H1 (cell line): ENCODE data around the gene RHO. TPM values are rescaled to one million over a fixed set of nuclear protein-coding genes. Genes with fewer than 3 reads are reported as not detected.

Experiments
- CTCF ChIA-PET: fragments of 300-600 bp; sonication (Branson Sonifier 250); formaldehyde crosslinking; loops from one replicate; lab custom pipeline; 2021; ENCODE audit not compliant: partially characterized antibody; lab: Charles Lee
- POLR2A ChIA-PET: fragments of 300-600 bp; sonication (Branson Sonifier 250); formaldehyde crosslinking; loops from one replicate; lab custom pipeline; 2021; ENCODE audit warnings: inconsistent platforms; ENCODE audit not compliant: partially characterized antibody; lab: Charles Lee
- DNase-seq, 2 experiments: peaks; one replicate each; pipeline versions ENCODE4 v3.0.0 to v3.0.0-alpha.2; 2010 to 2022; ENCODE audit warnings: low spot score in 2 of 2, low read depth in 1 of 2, mixed read lengths in 1 of 2
- FAIRE-seq: peaks from 2 replicates; lab custom pipeline; 2011; peaks lifted over from hg19 to GRCh38; lab: Jason Lieb, UNC
- H2AFZ ChIP-seq: 2 replicates; pipeline ENCODE4 v1.8.1; 2012; ENCODE audit warnings: low read length, inconsistent platforms
- H2AK5ac ChIP-seq: 2 replicates; pipeline ENCODE4 v1.6.1; 2013; ENCODE audit warnings: low read depth, low read length
- H2BK120ac ChIP-seq: replicated peaks from 2 replicates; pipeline ENCODE3; 2013; ENCODE audit warnings: low read depth, low read length, inconsistent platforms
- H2BK12ac ChIP-seq: 2 replicates; pipeline ENCODE4 v1.6.1; 2013; ENCODE audit warnings: low read depth, low read length
- H2BK15ac ChIP-seq: 2 replicates; pipeline ENCODE4 v1.6.1; 2013; ENCODE audit warnings: low read length
- H2BK20ac ChIP-seq: 2 replicates; pipeline ENCODE4 v1.6.1; 2013; ENCODE audit warnings: low read length
- H2BK5ac ChIP-seq: 2 replicates; pipeline ENCODE4 v1.6.1; 2013; ENCODE audit warnings: low read depth, low read length
- H3K14ac ChIP-seq: 2 replicates; pipeline ENCODE4 v1.6.1; 2013; ENCODE audit warnings: inconsistent platforms; ENCODE audit not compliant: insufficient read length
- H3K18ac ChIP-seq: 2 replicates; pipeline ENCODE4 v1.6.1; 2013; ENCODE audit warnings: low read length; ENCODE audit errors: extremely low read depth
- H3K23ac ChIP-seq: 2 replicates; pipeline ENCODE4 v1.6.1; 2013; ENCODE audit warnings: inconsistent platforms; ENCODE audit not compliant: insufficient read length
- H3K23me2 ChIP-seq: 2 replicates; pipeline ENCODE4 v1.6.1; 2013; ENCODE audit warnings: low read depth, low read length
- H3K27ac ChIP-seq: 2 replicates; pipeline ENCODE4 v1.6.1; 2011; ENCODE audit warnings: low read depth, low read length, inconsistent platforms
- H3K27me3 ChIP-seq, 4 experiments: replicated peaks in 1 of 4; 1 replicate in 1 of 4; 2 replicates in 3 of 4; pipeline versions ENCODE4 v1.6.1 to v1.8.1; 2011 to 2013; ENCODE audit warnings: low read length in 3 of 4, mild to moderate bottlenecking in 3 of 4, inconsistent platforms in 2 of 4, mixed read lengths in 2 of 4, moderate library complexity in 1 of 4; ENCODE audit not compliant: control insufficient read depth in 3 of 4, insufficient read depth in 3 of 4; ENCODE audit errors: extremely low read depth in 1 of 4
- H3K36me3 ChIP-seq, 4 experiments: 2 replicates each; pipeline versions ENCODE4 v1.6.1 to v1.8.1; 2011 to 2013; ENCODE audit warnings: mild to moderate bottlenecking in 4 of 4, low read length in 3 of 4, moderate library complexity in 2 of 4, control low read depth in 1 of 4, inconsistent platforms in 1 of 4; ENCODE audit not compliant: insufficient read depth in 4 of 4, control insufficient read depth in 2 of 4
- H3K4ac ChIP-seq: replicated peaks from 2 replicates; pipeline ENCODE3; 2013; ENCODE audit warnings: low read length, low read depth, mixed read lengths, inconsistent platforms; ENCODE audit not compliant: insufficient read length
- H3K4me1 ChIP-seq, 4 experiments: replicated peaks in 1 of 4; 1 replicate in 1 of 4; 2 replicates in 3 of 4; pipeline versions ENCODE4 v1.6.1 to v1.8.1; 2011 to 2013; ENCODE audit warnings: low read length in 3 of 4, inconsistent platforms in 2 of 4, mixed read lengths in 1 of 4; ENCODE audit not compliant: insufficient read depth in 4 of 4, control insufficient read depth in 3 of 4
- H3K4me2 ChIP-seq, 2 experiments: 2 replicates each; pipeline versions ENCODE4 v1.6.1 to v1.8.1; 2011 to 2013; ENCODE audit warnings: low read depth in 2 of 2, low read length in 2 of 2, control low read depth in 1 of 2, inconsistent platforms in 1 of 2, mild to moderate bottlenecking in 1 of 2; ENCODE audit not compliant: insufficient read depth in 1 of 2
- H3K4me3 ChIP-seq, 4 experiments: fragments of 200-600, 300-600 bp in 1 of 4; sonication (generic), shearing (Covaris generic), sonication (Bioruptor Twin) in 1 of 4; 2 replicates each; pipeline versions ENCODE4 v1.5.1 to v1.8.1; 2011 to 2016; ENCODE audit warnings: low read length in 4 of 4, low read depth in 3 of 4, control low read depth in 2 of 4, inconsistent platforms in 2 of 4, mild to moderate bottlenecking in 2 of 4, mixed read lengths in 1 of 4, moderate library complexity in 1 of 4; ENCODE audit not compliant: insufficient read depth in 2 of 4; ENCODE audit errors: extremely low read depth in 1 of 4
- H3K56ac ChIP-seq: replicated peaks from 2 replicates; pipeline ENCODE3; 2013; ENCODE audit warnings: low read depth, mild to moderate bottlenecking, mixed read lengths, low read length, inconsistent platforms; ENCODE audit not compliant: insufficient read length
- H3K79me1 ChIP-seq: 2 replicates; pipeline ENCODE4 v1.6.1; 2013; ENCODE audit warnings: low read depth, low read length, control low read depth
- H3K79me2 ChIP-seq, 2 experiments: 2 replicates each; pipeline versions ENCODE4 v1.6.1 to v1.8.1; 2012 to 2013; ENCODE audit warnings: low read length in 2 of 2, mild to moderate bottlenecking in 2 of 2, inconsistent platforms in 1 of 2; ENCODE audit not compliant: insufficient read depth in 2 of 2, control insufficient read depth in 1 of 2
- H3K9ac ChIP-seq, 4 experiments: replicated peaks in 1 of 4; 1 replicate in 1 of 4; 2 replicates in 3 of 4; pipeline versions ENCODE4 v1.6.1 to v1.8.1; 2011 to 2013; ENCODE audit warnings: low read depth in 3 of 4, low read length in 3 of 4, control low read depth in 2 of 4, mild to moderate bottlenecking in 2 of 4, moderate library complexity in 2 of 4, inconsistent platforms in 1 of 4; ENCODE audit errors: extremely low read depth in 1 of 4
- H3K9me3 ChIP-seq, 2 experiments: 2 replicates each; pipeline versions ENCODE4 v1.6.1 to v1.8.1; 2012 to 2013; ENCODE audit warnings: mild to moderate bottlenecking in 2 of 2, moderate library complexity in 2 of 2, control low read depth in 1 of 2, inconsistent platforms in 1 of 2, low read depth in 1 of 2, low read length in 1 of 2, mixed read lengths in 1 of 2; ENCODE audit not compliant: insufficient read depth in 2 of 2
- H4K20me1 ChIP-seq, 2 experiments: replicated peaks in 1 of 2; 2 replicates each; pipeline versions ENCODE3 to v1.8.1; 2011 to 2013; ENCODE audit warnings: inconsistent platforms in 2 of 2, low read length in 2 of 2, mild to moderate bottlenecking in 1 of 2; ENCODE audit not compliant: insufficient read depth in 2 of 2, control insufficient read depth in 1 of 2
- H4K5ac ChIP-seq: 2 replicates; pipeline ENCODE4 v1.6.1; 2013; ENCODE audit warnings: low read length, low read depth, mixed read lengths, inconsistent platforms; ENCODE audit not compliant: insufficient read length
- H4K8ac ChIP-seq: 2 replicates; pipeline ENCODE4 v1.8.0; 2013; ENCODE audit warnings: mild to moderate bottlenecking, moderate library complexity, low read length, inconsistent platforms; ENCODE audit not compliant: insufficient read depth; ENCODE audit errors: extremely low read depth
- H4K91ac ChIP-seq: replicated peaks from 2 replicates; pipeline ENCODE3; 2013; ENCODE audit warnings: low read length, mixed read lengths, inconsistent platforms; ENCODE audit not compliant: insufficient read length
- ATF2 ChIP-seq: IDR thresholded peaks from 2 replicates; pipeline ENCODE4 v1.6.1; 2012; ENCODE audit warnings: low read length, inconsistent platforms
- CHD2 ChIP-seq: IDR thresholded peaks from 2 replicates; pipeline ENCODE4 v1.6.1; 2012; ENCODE audit warnings: low read length, improper control_type of control experiment
- EP300 ChIP-seq, 2 experiments: IDR thresholded peaks; 1 replicate in 1 of 2; 2 replicates in 1 of 2; pipeline ENCODE4 v1.6.1; 2011 to 2012; ENCODE audit warnings: low read depth in 2 of 2, low read length in 2 of 2, mild to moderate bottlenecking in 2 of 2, borderline replicate concordance in 1 of 2, inconsistent platforms in 1 of 2, moderate library complexity in 1 of 2
- KDM5A ChIP-seq: fragments of 200-600 bp; IDR thresholded peaks from 2 replicates; pipeline ENCODE4 v1.7.1; 2012; ENCODE audit warnings: mild to moderate bottlenecking, low read length, inconsistent platforms, mixed read lengths
- MAFK ChIP-seq: IDR thresholded peaks from 2 replicates; pipeline ENCODE4 v1.6.1; 2012; ENCODE audit warnings: low read depth, mild to moderate bottlenecking, improper control_type of control experiment, low read length
- RAD21 ChIP-seq, 2 experiments: IDR thresholded peaks in 1 of 2; conservative IDR thresholded peaks in 1 of 2; 2 replicates each; pipeline ENCODE4 v1.6.1; 2011; ENCODE audit warnings: low read depth in 2 of 2, low read length in 2 of 2, improper control_type of control experiment in 1 of 2, inconsistent platforms in 1 of 2, mild to moderate bottlenecking in 1 of 2, moderate library complexity in 1 of 2
- WGBS, 2 experiments: shearing (Covaris generic) in 1 of 2; methylation state at CpG; one replicate each; pipeline versions ENCODE4 v1.1.6 to v1.1.7; 2013 to 2015; ENCODE audit warnings: low lambda C conversion rate in 2 of 2, mixed read lengths in 2 of 2, inconsistent platforms in 1 of 2, low coverage in 1 of 2, missing lambda C conversion rate in 1 of 2; ENCODE audit not compliant: insufficient replicate concordance in 2 of 2, insufficient coverage in 1 of 2, insufficient read length in 1 of 2; ENCODE audit errors: extremely low coverage in 1 of 2, missing lambda C conversion rate in 1 of 2; 5-methylcytosine and 5-hydroxymethylcytosine counted together
- polyA plus RNA-seq, 7 experiments: library from polyadenylated mRNA; depleted of rRNA in 3 of 7; stranded (reverse) in 5 of 7; unstranded in 2 of 7; fragments of >200 nt in 5 of 7; fragments of 200-250 nt in 2 of 7; gene quantifications; 1 replicate in 5 of 7; 2 replicates in 1 of 7; 4 replicates in 1 of 7; pipeline versions ENCODE4 v1.2.1 to v1.2.3, GENCODE V29; 2011 to 2013; ENCODE audit warnings: missing spikeins in 2 of 7, mixed read lengths in 2 of 7
- total RNA-seq: library from RNA; stranded (reverse); fragmentation: NEBNext Ultra II Directional; extraction: Animal tissue kit (Norgen Biotek cat#: 25700); gene quantifications from 2 replicates; pipeline ENCODE4 v1.2.1, GENCODE V29; 2021
- TF ChIP-seq, protein P1 (sequence below): IDR thresholded peaks from 2 replicates; pipeline ENCODE4 v1.6.1; 2011; ENCODE audit warnings: low read depth, mild to moderate bottlenecking, low read length; ENCODE audit not compliant: insufficient read depth

RHO gene
- total and polyA plus RNA-seq, 2 of the 8 experiments (the other 6 are each of a cell fraction or from before 2014, with no cell fraction given) = not detected

DNA sequence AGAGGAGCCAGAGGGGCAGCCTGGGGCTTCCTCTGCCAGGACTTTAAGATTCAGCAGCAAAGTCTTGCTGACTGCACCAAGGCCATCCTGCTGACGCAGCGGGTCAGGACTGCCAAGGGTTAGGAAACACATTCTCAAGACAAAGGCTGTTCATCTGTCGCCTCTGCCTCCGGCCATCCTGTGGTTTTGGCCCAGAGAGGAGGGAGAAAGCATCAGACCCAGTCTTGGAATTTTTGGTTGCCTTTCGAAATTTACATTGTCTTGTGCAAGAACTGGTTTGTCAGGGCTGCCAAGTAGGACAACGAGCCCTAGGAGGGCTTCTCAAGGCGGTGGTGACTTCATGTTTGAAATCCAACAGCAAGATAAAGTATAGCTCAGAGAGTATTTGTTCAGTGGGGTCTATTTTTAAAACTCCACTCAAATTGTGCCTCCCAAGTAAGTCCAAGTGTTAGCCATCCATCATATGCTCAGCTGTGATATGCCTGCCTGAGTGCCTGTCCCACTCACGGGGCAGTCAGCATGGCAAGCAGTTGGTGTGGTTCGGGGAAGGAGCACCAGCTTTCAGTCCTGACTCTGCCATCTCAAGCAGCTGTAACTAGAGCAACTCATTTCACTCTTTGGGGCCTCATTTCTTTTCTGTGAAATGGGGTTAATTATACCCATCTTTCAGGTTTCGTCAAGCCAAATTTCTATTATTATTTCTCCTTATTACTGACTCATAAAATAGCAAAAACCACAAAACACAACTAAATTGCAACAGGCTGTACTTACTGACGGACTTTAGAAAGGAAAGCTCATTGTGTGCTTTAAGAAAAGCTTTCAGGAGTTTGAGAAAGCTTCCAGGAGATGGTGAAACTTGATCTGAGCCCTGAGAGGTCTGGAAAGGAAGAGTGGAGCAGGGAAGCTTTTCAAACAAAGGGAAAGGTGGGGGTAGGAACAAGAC is 42.4 kb upstream of the RHO start:
- no peak overlapping the region for H3K9ac ChIP-seq
- peak overlapping the region; percentile 73; the same call in 1 of the 2 replicates for H2BK15ac ChIP-seq
- DNase-seq = no peak
- H3K27me3 ChIP-seq = no peaks in the 10 kb centered on the region
- H2BK12ac ChIP-seq = no peak overlapping the region
- H3K4ac ChIP-seq = peak overlapping the region; percentile 27
- H3K56ac ChIP-seq = no peak overlapping the region
- peak overlapping the region; percentile 80 for H4K91ac ChIP-seq
- peaks cover 5 to 17% (median 9%) of the 10 kb centered on the region in 4 experiments; a peak in 6 of 7 replicates for H3K4me1 ChIP-seq
- H3K18ac ChIP-seq = peak overlapping the region; percentile 53; the same call in 1 of the 2 replicates
- H2BK120ac ChIP-seq = peak overlapping the region; percentile 81
- H3K9me3 ChIP-seq = no peaks in the 10 kb centered on the region
- no peaks in the 10 kb centered on the region; a peak in 2 of 8 replicates for H3K36me3 ChIP-seq
- no peaks in the 10 kb centered on the region for H4K20me1 ChIP-seq
- H2AK5ac ChIP-seq = no peak overlapping the region
- H2BK20ac ChIP-seq = peak overlapping the region; percentile 52; the same call in 1 of the 2 replicates
- H3K4me2 ChIP-seq = peak overlapping the region; percentile 4 to 32; a peak in 2 of 4 replicates
- H2AFZ ChIP-seq = no peak overlapping the region
- no peaks in the 10 kb centered on the region; the same call in 1 of the 2 replicates for H3K23me2 ChIP-seq
- H3K79me2 ChIP-seq = no peaks in the 10 kb centered on the region
- ChIA-PET POLR2A (interaction anchor here (0.5 to 1.4 kb wide), 6 partner anchors 26 to 298 kb away, joined by 3 to 5 read pairs (median 3); partner anchors contain the start of genes IFT122 and MBD4), CTCF (interaction anchor here (0.6 to 11.2 kb wide), 22 partner anchors 9 to 345 kb away, joined by 3 to 93 read pairs (median 4); partner anchors contain the start of genes IFT122 and MBD4)
- no peak overlapping the region for H3K14ac ChIP-seq
- peak overlapping the region; percentile 66; the same call in 1 of the 2 replicates for H2BK5ac ChIP-seq
- no peak overlapping the region; a peak in 1 of 8 replicates for H3K4me3 ChIP-seq
- 82% methylated on average over 11 of the region's 11 CpGs; no CpG with 5 or more reads in 1 of the 2 experiments for WGBS, 2 experiments
- FAIRE-seq = no peak
- no peaks in the 10 kb centered on the region for H3K79me1 ChIP-seq
- H3K23ac ChIP-seq = no peak overlapping the region
- no peak overlapping the region for H4K8ac ChIP-seq
- no peak overlapping the region for H4K5ac ChIP-seq
- no peak overlapping the region for H3K27ac ChIP-seq
- TF ChIP-seq MAFK = peak; percentile 3; the same call in 1 of the 2 replicates
- TF ChIP-seq RAD21 (IDR thresholded peaks at IDR 0.05 in 1 of 2, conservative IDR thresholded peaks at IDR 0.05 in 1 of 2; ENCODE audit: low read depth in 2 of 2, low read length in 2 of 2) = no peak
- TF ChIP-seq, protein P1, sequence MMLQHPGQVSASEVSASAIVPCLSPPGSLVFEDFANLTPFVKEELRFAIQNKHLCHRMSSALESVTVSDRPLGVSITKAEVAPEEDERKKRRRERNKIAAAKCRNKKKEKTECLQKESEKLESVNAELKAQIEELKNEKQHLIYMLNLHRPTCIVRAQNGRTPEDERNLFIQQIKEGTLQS = no peak
- no peak for TF ChIP-seq ATF2
- TF ChIP-seq KDM5A = no peak
- no peak for TF ChIP-seq CHD2
- TF ChIP-seq EP300 (IDR thresholded peaks at IDR 0.05; ENCODE audit: borderline replicate concordance in 1 of 2, low read depth in 2 of 2, low read length in 2 of 2) = no peak
